Endothelial cell of umbilical vein (primary cell): ENCODE measurements around the gene CACNA2D3.

Experiments used
- POLR2A ChIP-seq: IDR thresholded peaks from 2 replicates; pipeline ENCODE4 v1.6.1; 2012; ENCODE audit warnings: low read depth, mild to moderate bottlenecking, control low read depth, low read length
- TF ChIP-seq, protein P1 (sequence below), 2 donors: IDR thresholded peaks; 1 replicate in 1 of 2; 2 replicates in 1 of 2; pipeline ENCODE4 v1.5.1; 2011; ENCODE audit warnings: low read length in 2 of 2, mild to moderate bottlenecking in 2 of 2, moderate library complexity in 2 of 2, control low read depth in 1 of 2, inconsistent platforms in 1 of 2, low read depth in 1 of 2; ENCODE audit not compliant: insufficient read depth in 1 of 2; ENCODE audit errors: extremely low read depth in 1 of 2

DNA sequence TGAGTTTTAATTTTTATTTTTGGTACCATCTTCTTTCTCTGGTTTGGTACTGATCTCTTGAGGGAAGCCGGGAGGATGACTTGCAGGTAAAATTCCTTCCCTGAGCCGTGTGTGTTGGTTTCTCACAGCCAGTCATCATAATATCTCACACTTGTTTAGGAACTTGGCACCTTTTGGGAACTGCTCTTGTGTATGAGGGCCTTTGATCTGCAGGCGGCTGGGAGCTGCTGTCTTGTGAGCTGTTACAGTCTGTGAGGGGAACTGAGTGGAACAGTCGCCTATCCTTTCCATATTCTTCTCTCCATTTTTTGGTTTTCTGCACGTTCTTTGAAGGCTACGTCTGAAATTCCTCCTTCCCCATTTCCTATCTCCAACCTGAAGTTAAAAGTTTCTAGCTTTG lies 75.2 kb downstream of the CACNA2D3 start:
- TF ChIP-seq, protein P1, sequence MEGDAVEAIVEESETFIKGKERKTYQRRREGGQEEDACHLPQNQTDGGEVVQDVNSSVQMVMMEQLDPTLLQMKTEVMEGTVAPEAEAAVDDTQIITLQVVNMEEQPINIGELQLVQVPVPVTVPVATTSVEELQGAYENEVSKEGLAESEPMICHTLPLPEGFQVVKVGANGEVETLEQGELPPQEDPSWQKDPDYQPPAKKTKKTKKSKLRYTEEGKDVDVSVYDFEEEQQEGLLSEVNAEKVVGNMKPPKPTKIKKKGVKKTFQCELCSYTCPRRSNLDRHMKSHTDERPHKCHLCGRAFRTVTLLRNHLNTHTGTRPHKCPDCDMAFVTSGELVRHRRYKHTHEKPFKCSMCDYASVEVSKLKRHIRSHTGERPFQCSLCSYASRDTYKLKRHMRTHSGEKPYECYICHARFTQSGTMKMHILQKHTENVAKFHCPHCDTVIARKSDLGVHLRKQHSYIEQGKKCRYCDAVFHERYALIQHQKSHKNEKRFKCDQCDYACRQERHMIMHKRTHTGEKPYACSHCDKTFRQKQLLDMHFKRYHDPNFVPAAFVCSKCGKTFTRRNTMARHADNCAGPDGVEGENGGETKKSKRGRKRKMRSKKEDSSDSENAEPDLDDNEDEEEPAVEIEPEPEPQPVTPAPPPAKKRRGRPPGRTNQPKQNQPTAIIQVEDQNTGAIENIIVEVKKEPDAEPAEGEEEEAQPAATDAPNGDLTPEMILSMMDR (IDR thresholded peaks at IDR 0.05; ENCODE audit: extremely low read depth in 1 of 2, insufficient read depth in 1 of 2, low read depth in 1 of 2, low read length in 2 of 2): no peak
- TF ChIP-seq POLR2A: no peak
